Stimulated activated CD4-positive, alpha-beta T cell treated with anti-CD3 and anti-CD28 coated beads, TNF-alpha, amount 100 ng/mL, for 48 hours (primary cell): ENCODE results near the gene OR11L1.

ENCODE experiments used
- DNase-seq, 3 donors: peaks; one replicate each; pipeline ENCODE4 v3.0.0-alpha.2; 2020; ENCODE audit warnings: low read depth in 3 of 3

Gene OR11L1

GRCh38 chr1:247812637-247813036 is 29.1 kb downstream of the OR11L1 start:
- DNase-seq = no peak

GRCh38 chr1:247797518-247797917 is 44.2 kb downstream of the OR11L1 start:
- no peak for DNase-seq
